HG02763 (cell line): ENCODE data around the gene NCKAP1.
"Not testable (repeated sequence)": the region's sequence is repeated elsewhere in the genome, so short reads cannot be mapped to it uniquely, and the experiment has no call there.

Source experiments
- ATAC-seq: cut with Tn5 transposase; IDR thresholded peaks from one replicate; pipeline ENCODE4 v1.9.1; 2021; ENCODE audit warnings: mild to moderate bottlenecking, moderate library complexity; ENCODE audit not compliant: unreplicated experiment

The NCKAP1 gene

GRCh38 chr2:183037074-183037552 is 1.1 kb downstream of the NCKAP1 start:
- ATAC-seq: no peak

- ATAC-seq: peak; percentile 42
These were observed 2.1 kb downstream of the NCKAP1 start for GRCh38 chr2:183035954-183036669.

GRCh38 chr2:183035298-183035953 is 2.8 kb downstream of the NCKAP1 start:
- ATAC-seq: no peak

- no peak for ATAC-seq
These were observed 3.5 kb downstream of the NCKAP1 start for GRCh38 chr2:183034806-183035205.

- no peak for ATAC-seq
These were observed 4.3 kb downstream of the NCKAP1 start for GRCh38 chr2:183033951-183034350.

- ATAC-seq: no peak
These were observed 6.1 kb downstream of the NCKAP1 start for GRCh38 chr2:183031911-183032794.

- ATAC-seq: no peak
These were observed 9.0 kb downstream of the NCKAP1 start for GRCh38 chr2:183029219-183029618.

- no peak for ATAC-seq
These were observed 10.1 kb downstream of the NCKAP1 start for GRCh38 chr2:183028108-183028507.

- no peak for ATAC-seq
These were observed 10.8 kb downstream of the NCKAP1 start for GRCh38 chr2:183027443-183027842.

GRCh38 chr2:183026424-183026823 is 11.8 kb downstream of the NCKAP1 start:
- ATAC-seq: no peak

- ATAC-seq: no peak
These were observed 12.3 kb downstream of the NCKAP1 start for GRCh38 chr2:183025993-183026392.

GRCh38 chr2:183024339-183025095 is 13.7 kb downstream of the NCKAP1 start:
- ATAC-seq: no peak

- ATAC-seq: no peak
These were observed 15.5 kb downstream of the NCKAP1 start for GRCh38 chr2:183022711-183023110.

- no peak for ATAC-seq
These were observed 16.6 kb downstream of the NCKAP1 start for GRCh38 chr2:183021613-183022012.

GRCh38 chr2:183019718-183020442 is 18.4 kb downstream of the NCKAP1 start:
- no peak for ATAC-seq

GRCh38 chr2:183017845-183018244 is 20.4 kb downstream of the NCKAP1 start:
- not testable (repeated sequence) for ATAC-seq

- ATAC-seq: no peak
These were observed 24.3 kb downstream of the NCKAP1 start for GRCh38 chr2:183014005-183014404.

GRCh38 chr2:183011743-183012142 is 26.5 kb downstream of the NCKAP1 start:
- ATAC-seq: no peak

GRCh38 chr2:183010112-183010511 is 28.1 kb downstream of the NCKAP1 start:
- ATAC-seq: no peak
